Muscle layer of duodenum (tissue), 2 donors: Measurements from ENCODE around the gene DENND6B.

Experiments used
- H3K27ac ChIP-seq: one replicate; pipeline ENCODE4 v1.7.0; 2013; ENCODE audit warnings: mild to moderate bottlenecking, low read length
- H3K27me3 ChIP-seq: one replicate; pipeline ENCODE4 v1.7.0; 2013; ENCODE audit warnings: low read depth, mild to moderate bottlenecking, control low read depth, low read length
- H3K36me3 ChIP-seq, 2 donors: one replicate each; pipeline ENCODE4 v1.7.0; 2013; ENCODE audit warnings: low read length in 2 of 2, control low read depth in 1 of 2, mild to moderate bottlenecking in 1 of 2; ENCODE audit not compliant: insufficient read depth in 2 of 2, control insufficient read depth in 1 of 2
- H3K4me1 ChIP-seq, 2 donors: one replicate each; pipeline ENCODE4 v1.7.0; 2013; ENCODE audit warnings: low read length in 2 of 2, mild to moderate bottlenecking in 2 of 2, control low read depth in 1 of 2, moderate library complexity in 1 of 2; ENCODE audit not compliant: insufficient read depth in 2 of 2, control insufficient read depth in 1 of 2
- H3K4me3 ChIP-seq, 2 donors: one replicate each; pipeline ENCODE4 v1.7.0; 2013; ENCODE audit warnings: low read length in 2 of 2, low read depth in 1 of 2, mild to moderate bottlenecking in 1 of 2
- H3K9me3 ChIP-seq, 2 donors: one replicate each; pipeline ENCODE4 v1.7.0; 2013; ENCODE audit warnings: low read length in 2 of 2, control low read depth in 1 of 2, mild to moderate bottlenecking in 1 of 2; ENCODE audit not compliant: control insufficient read depth in 1 of 2
- donor health status: healthy.

Gene DENND6B

GRCh38 chr22:50313021-50313420 lies 13.8 kb downstream of the DENND6B start:
- H3K36me3 ChIP-seq: no peaks in the 10 kb centered on the region
- H3K27ac ChIP-seq: no peak overlapping the region
- no peaks in the 10 kb centered on the region for H3K27me3 ChIP-seq
- H3K4me3 ChIP-seq: no peak overlapping the region
- H3K4me1 ChIP-seq: peaks cover 3 to 16% of the 10 kb centered on the region in 2 donors
- no peaks in the 10 kb centered on the region for H3K9me3 ChIP-seq

DNA sequence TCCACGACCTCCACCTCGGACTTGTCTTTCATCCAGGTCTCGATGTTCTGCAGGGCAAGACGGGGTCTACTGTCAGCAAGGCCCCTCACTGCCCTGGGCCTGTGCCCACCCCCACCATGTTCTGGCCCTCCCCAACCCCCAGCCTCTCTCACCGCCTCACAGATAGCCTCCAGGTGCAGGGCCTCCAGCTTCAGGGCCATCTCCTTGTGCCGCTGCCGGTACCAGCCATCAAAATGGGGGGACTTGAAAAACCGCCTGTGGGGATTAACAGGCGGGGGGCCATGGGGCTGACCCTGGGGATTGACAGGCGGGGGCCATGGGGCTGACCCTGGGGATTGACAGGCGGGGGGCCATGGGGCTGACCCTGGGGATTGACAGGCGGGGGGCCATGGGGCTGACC lies 14.4 kb downstream of the DENND6B start:
- Histone ChIP-seq H3K4me3 (no peak overlapping the region), H3K36me3 (no peaks in the 10 kb centered on the region), H3K27ac (no peak overlapping the region), H3K9me3 (no peaks in the 10 kb centered on the region), H3K4me1 (peaks cover 6 to 19% of the 10 kb centered on the region in 2 donors), H3K27me3 (no peaks in the 10 kb centered on the region)

GRCh38 chr22:50311606-50312351 lies 15.0 kb downstream of the DENND6B start:
- Histone ChIP-seq H3K36me3 (no peaks in the 10 kb centered on the region), H3K4me3 (no peak overlapping the region), H3K27ac (no peak overlapping the region), H3K27me3 (no peaks in the 10 kb centered on the region), H3K9me3 (no peaks in the 10 kb centered on the region), H3K4me1 (peaks cover 6 to 19% of the 10 kb centered on the region in 2 donors)

DNA sequence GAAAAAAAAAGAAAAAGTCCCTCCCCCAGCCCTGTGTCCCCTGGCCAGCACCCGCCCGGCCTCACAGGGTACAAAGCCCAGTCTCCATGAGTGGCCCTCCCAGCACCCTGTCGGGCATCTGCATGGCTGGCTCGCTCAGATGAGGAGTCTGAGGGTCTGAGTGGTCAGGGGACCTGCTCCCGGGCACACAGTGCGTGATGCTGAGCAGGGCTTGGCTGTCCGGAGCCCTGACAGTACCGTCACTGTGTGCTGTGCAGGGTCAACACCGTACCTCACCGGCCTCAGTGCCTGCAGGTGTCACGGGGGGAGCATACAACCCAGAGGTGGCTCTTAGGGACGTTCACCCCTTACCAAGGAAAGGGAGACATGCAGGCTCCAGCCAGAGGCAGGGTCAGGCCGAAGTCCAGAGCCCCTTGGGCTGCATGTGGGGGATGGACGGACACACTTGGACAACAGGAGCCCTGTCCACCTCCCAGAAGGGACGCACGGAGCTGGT lies 15.8 kb downstream of the DENND6B start:
- H3K27ac ChIP-seq: no peak overlapping the region
- no peak overlapping the region for H3K4me3 ChIP-seq
- H3K4me1 ChIP-seq: peaks cover 6 to 19% of the 10 kb centered on the region in 2 donors
- no peaks in the 10 kb centered on the region for H3K36me3 ChIP-seq
- no peaks in the 10 kb centered on the region for H3K9me3 ChIP-seq
- no peaks in the 10 kb centered on the region for H3K27me3 ChIP-seq

GRCh38 chr22:50310031-50310722 lies 16.6 kb downstream of the DENND6B start:
- H3K4me1 ChIP-seq: peaks cover 10 to 25% of the 10 kb centered on the region in 2 donors

GRCh38 chr22:50309601-50309991 lies 17.2 kb downstream of the DENND6B start:
- Histone ChIP-seq H3K27ac (no peak overlapping the region), H3K27me3 (no peaks in the 10 kb centered on the region), H3K9me3 (no peaks in the 10 kb centered on the region), H3K36me3 (no peaks in the 10 kb centered on the region), H3K4me1 (peaks cover 14 to 31% of the 10 kb centered on the region in 2 donors), H3K4me3 (no peak overlapping the region)

More at GRCh38 chr22:50310031-50310722, 16.6 kb downstream of the DENND6B start:
- H3K4me3 ChIP-seq: no peak overlapping the region
- no peaks in the 10 kb centered on the region for H3K9me3 ChIP-seq
- no peaks in the 10 kb centered on the region for H3K27me3 ChIP-seq
- no peak overlapping the region for H3K27ac ChIP-seq
- no peaks in the 10 kb centered on the region for H3K36me3 ChIP-seq

DNA sequence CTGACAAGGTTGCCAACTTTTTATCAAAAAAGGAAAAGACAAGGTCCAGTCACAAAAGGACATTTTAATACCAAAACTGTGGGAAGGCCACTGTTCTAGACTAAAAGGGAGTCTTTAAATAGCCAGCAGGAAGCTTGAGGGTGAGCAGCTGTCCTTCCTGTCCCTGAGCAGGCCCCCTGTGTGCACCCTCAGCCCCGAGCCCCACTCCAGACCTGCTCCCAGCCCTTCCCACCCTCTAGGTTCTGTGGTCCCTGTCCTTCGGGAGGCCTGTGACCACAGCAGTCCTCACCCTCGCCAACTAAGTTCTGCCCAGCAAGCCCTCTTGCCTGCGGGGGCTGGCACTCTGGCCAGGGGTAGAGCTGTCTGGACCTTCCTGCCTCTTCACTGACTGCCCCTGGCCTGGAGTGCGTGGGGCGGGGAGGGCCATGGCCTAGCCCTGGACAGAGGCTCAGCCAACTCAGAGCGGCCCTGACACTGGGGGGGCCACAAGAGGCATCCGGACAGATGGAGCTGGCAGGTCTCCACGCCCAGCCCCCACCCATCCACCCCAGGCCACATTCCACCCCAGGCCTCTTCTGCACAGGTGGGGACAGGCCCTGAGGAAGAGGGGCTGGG lies 17.7 kb downstream of the DENND6B start:
- Histone ChIP-seq H3K27ac (peak overlapping the region; percentile 71), H3K27me3 (no peaks in the 10 kb centered on the region), H3K36me3 (no peaks in the 10 kb centered on the region), H3K4me3 (no peak overlapping the region), H3K4me1 (peaks cover 16 to 36% of the 10 kb centered on the region in 2 donors), H3K9me3 (no peaks in the 10 kb centered on the region)

DNA sequence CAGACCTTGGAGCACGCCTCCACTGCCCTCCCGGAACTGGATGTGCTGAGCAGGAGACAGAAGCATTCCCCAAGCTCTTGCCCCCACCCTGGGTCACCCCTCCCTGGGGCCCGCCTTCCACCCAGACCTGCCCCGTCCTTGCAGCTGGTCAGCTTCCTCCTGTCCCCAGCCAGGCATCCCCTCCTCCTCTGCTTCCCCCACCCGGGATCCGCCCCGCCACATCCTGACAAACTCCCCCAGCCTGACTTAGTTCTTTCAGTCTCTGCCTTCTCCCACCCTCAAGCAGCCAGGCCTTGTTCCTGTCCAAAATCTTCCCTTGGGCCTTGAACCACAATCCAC lies 18.2 kb downstream of the DENND6B start:
- Histone ChIP-seq H3K4me1 (peaks cover 22 to 41% of the 10 kb centered on the region in 2 donors), H3K4me3 (no peak overlapping the region), H3K9me3 (no peaks in the 10 kb centered on the region), H3K27me3 (no peaks in the 10 kb centered on the region), H3K36me3 (no peaks in the 10 kb centered on the region), H3K27ac (peak overlapping the region; percentile 71)

- H3K27ac ChIP-seq: peak overlapping the region; percentile 16
- no peaks in the 10 kb centered on the region for H3K36me3 ChIP-seq
- H3K4me1 ChIP-seq: peaks cover 24 to 46% of the 10 kb centered on the region in 2 donors
- H3K27me3 ChIP-seq: no peaks in the 10 kb centered on the region
- H3K9me3 ChIP-seq: no peaks in the 10 kb centered on the region
- H3K4me3 ChIP-seq: peak overlapping the region in 1 of 2 donors; percentile 7
Measured at GRCh38 chr22:50307890-50308596, 18.8 kb downstream of the DENND6B start.

- Histone ChIP-seq H3K4me3 (peak within 1 kb of the TSS; percentile 75 to 88), H3K36me3 (no peaks in the 10 kb centered on the region), H3K27me3 (no peaks in the 10 kb centered on the region), H3K4me1 (peaks cover 26 to 56% of the 10 kb centered on the region in 2 donors), H3K27ac (peak within 1 kb of the TSS; percentile 88), H3K9me3 (no peaks in the 10 kb centered on the region)
Measured at GRCh38 chr22:50306753-50307749, 19.8 kb downstream of the DENND6B start, which contains the start of gene PLXNB2. Gene PLXNB2, minus strand, starts transcription at chr22:50307646. Its CDS starts 17,062 bp downstream, at chr22:50290584.
